ENCODE results near the gene LRRFIP1.

DNA sequence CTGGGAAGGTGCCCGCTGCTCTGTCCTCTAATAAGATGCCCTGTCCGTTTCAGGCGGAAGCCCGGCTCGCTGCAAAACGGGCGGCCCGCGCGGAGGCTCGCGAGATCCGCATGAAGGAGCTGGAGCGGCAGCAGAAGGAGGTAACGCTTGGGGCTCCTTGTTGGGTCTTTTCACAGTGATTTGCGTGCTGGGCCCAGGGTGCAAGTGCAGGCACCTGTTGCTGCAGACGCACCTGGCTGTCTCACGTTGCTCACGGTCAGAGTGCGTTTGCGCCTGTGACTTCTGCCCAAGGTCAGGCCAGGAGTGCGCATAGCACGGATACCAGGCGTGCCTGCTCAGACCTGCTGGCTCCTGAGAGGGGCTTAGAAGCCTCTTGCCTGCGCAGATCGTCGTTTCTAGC lies 81.1 kb downstream of the LRRFIP1 start:
- TF ChIP-seq, protein P1, sequence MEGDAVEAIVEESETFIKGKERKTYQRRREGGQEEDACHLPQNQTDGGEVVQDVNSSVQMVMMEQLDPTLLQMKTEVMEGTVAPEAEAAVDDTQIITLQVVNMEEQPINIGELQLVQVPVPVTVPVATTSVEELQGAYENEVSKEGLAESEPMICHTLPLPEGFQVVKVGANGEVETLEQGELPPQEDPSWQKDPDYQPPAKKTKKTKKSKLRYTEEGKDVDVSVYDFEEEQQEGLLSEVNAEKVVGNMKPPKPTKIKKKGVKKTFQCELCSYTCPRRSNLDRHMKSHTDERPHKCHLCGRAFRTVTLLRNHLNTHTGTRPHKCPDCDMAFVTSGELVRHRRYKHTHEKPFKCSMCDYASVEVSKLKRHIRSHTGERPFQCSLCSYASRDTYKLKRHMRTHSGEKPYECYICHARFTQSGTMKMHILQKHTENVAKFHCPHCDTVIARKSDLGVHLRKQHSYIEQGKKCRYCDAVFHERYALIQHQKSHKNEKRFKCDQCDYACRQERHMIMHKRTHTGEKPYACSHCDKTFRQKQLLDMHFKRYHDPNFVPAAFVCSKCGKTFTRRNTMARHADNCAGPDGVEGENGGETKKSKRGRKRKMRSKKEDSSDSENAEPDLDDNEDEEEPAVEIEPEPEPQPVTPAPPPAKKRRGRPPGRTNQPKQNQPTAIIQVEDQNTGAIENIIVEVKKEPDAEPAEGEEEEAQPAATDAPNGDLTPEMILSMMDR (IDR thresholded peaks at IDR 0.05) = no peak
- TF ChIP-seq EZH2 (IDR thresholded peaks at IDR 0.05) = no peak

All from neural progenitor cell (in vitro differentiated cells).